Large intestine (tissue), 3 donors: ENCODE data around the gene NLRP3. TPM values are rescaled to one million over a fixed set of nuclear protein-coding genes. Genes with fewer than 3 reads are reported as not detected.
"Not testable (repeated sequence)": the region's sequence is repeated elsewhere in the genome, so short reads cannot be mapped to it uniquely, and the experiment has no call there.

ENCODE experiments used
- DNase-seq, 2 donors: peaks; one replicate each; pipeline versions ENCODE4 v3.0.0 to v3.0.0-alpha.2; 2013
- H3K27ac ChIP-seq: one replicate; pipeline ENCODE4 v1.5.1; 2013; ENCODE audit warnings: low read length
- H3K27me3 ChIP-seq: 2 replicates; pipeline ENCODE4 v1.6.1; 2013; ENCODE audit warnings: low read length; ENCODE audit not compliant: control insufficient read depth, insufficient read depth
- H3K36me3 ChIP-seq: 2 replicates; pipeline ENCODE4 v1.6.1; 2013; ENCODE audit warnings: low read length; ENCODE audit not compliant: control insufficient read depth, insufficient read depth
- H3K4me1 ChIP-seq: one replicate; pipeline ENCODE4 v1.6.1; 2013; ENCODE audit warnings: low read length; ENCODE audit not compliant: control insufficient read depth, insufficient read depth
- H3K4me3 ChIP-seq: one replicate; pipeline ENCODE4 v1.5.1; 2013; ENCODE audit warnings: low read length
- H3K9me3 ChIP-seq: one replicate; pipeline ENCODE4 v1.6.1; 2013; ENCODE audit warnings: mild to moderate bottlenecking, low read depth, low read length, moderate library complexity; ENCODE audit not compliant: control insufficient read depth
- WGBS: methylation state at CpG from one replicate; pipeline ENCODE4 v1.1.5; 2013; ENCODE audit warnings: low lambda C conversion rate; ENCODE audit not compliant: insufficient coverage; 5-methylcytosine and 5-hydroxymethylcytosine counted together
- polyA plus RNA-seq: library from polyadenylated mRNA; unstranded; fragments of 120-200 nt; gene quantifications from one replicate; pipeline ENCODE4 v1.2.1, GENCODE V29; 2013

Gene NLRP3
- polyA plus RNA-seq, 1 donor, result 0.78 TPM

DNA sequence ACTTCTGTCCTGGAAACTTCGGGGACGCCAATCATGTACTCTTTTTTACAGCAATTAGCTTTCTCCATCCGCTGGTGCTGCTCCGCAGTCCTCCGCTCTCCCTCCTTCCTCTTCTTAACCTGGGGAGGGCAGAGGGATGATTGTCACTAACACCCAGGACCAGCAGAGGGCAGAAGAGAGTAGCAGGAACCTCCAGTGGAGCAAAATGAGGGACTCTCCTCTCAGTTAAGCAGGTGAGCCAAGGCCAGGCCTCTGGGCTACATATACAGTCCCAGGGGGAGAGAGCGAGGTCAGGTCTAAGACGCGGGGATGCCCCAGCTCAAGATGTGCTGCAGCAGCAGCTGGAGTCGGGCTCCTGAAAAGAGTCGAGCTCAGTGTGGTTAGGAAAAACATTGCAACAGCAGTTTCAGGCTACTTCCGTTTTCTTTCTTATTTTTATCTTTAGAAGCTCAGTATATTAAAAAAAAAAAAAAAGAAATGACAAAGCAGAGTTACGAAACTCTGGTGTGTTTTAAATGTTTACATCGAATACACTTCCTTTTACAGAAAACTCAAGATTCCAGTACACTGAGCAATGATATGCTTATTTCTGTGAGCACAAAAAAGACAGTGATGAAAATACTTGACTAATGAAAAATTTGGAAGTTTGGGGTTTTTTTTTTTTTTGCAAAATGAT is 25.7 kb upstream of the NLRP3 start:
- peaks cover 2% of the 10 kb centered on the region for H3K27me3 ChIP-seq
- no peaks in the 10 kb centered on the region for H3K9me3 ChIP-seq
- no peaks in the 10 kb centered on the region for H3K36me3 ChIP-seq
- WGBS, result 46% methylated on average over 3 of the region's 13 CpGs
- H3K27ac ChIP-seq, result no peak overlapping the region
- H3K4me3 ChIP-seq, result no peak overlapping the region
- peak; percentile 39 to 63 for DNase-seq
- no peaks in the 10 kb centered on the region for H3K4me1 ChIP-seq

DNA sequence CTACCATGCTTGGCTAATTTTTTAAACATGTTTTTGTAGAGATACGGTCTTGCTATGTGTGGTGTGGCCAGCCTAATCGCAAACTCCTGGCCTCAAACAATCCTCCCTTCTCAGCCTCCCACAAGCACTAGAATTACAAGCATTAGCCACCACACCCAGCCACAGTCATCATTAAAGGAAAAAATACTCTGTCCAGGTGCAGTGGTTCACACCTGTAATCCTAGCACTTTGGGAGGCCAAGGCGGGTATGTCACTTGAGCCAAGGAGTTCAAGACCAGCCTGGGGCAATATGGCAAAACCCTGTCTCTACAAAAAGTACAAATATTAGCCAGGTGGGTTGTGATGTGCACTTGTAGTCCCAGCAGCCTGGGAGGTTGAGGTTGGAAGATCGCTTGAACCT is 25.0 kb upstream of the NLRP3 start:
- no peak for DNase-seq
- Histone ChIP-seq H3K4me1 (no peaks in the 10 kb centered on the region), H3K27me3 (peaks cover 2% of the 10 kb centered on the region), H3K27ac (no peak overlapping the region), H3K9me3 (no peaks in the 10 kb centered on the region), H3K4me3 (no peak overlapping the region), H3K36me3 (no peaks in the 10 kb centered on the region)
- WGBS, result no CpG with 5 or more reads among the region's 4 CpGs

DNA sequence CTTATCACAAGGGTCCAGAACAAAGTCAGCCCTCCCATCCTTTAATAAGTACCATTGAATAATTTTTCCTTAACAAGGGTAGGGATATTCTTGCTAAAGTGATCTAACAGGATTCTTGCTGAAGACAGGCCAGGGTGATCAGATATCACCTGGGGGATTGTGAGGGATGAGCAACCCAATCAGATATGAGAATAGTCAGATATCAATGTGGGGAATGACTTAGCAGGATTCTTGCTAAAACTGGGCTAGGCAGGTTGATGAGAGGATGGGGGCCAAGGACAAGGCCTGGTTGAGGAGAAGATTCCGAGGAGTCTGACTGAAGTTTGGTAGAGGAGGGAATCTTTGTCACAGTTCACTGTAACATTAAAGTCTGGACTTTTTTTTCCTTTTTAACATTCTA is 23.9 kb upstream of the NLRP3 start:
- H3K9me3 ChIP-seq, result no peaks in the 10 kb centered on the region
- H3K4me3 ChIP-seq, result no peak overlapping the region
- H3K4me1 ChIP-seq, result no peaks in the 10 kb centered on the region
- H3K27me3 ChIP-seq, result peaks cover under 1% of the 10 kb centered on the region
- WGBS, result no CpG with 5 or more reads among the region's 1 CpG
- H3K36me3 ChIP-seq, result no peaks in the 10 kb centered on the region
- no peak for DNase-seq
- no peak overlapping the region for H3K27ac ChIP-seq

DNA sequence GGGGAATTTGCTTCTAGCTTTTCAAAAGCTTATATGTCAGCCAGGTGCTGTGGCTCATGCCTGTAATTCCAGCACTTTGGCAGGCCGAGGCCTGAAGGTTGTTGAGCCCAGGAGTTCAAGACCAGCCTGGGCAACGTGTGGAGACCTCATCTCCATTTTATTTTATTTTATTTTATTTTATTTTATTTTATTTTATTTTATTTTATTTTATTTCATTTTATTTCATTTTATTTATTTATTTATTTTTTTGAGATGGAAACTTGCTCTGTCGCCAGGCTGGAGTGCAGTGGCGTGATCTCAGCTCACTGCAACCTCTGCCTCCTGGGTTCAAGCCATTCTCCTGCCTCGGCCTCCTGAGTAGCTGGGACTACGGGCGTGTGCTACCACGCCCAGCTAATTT is 20.9 kb upstream of the NLRP3 start:
- not testable (repeated sequence) for H3K9me3 ChIP-seq, DNase-seq, H3K27me3 ChIP-seq, H3K36me3 ChIP-seq, H3K27ac ChIP-seq, H3K4me1 ChIP-seq, H3K4me3 ChIP-seq
- WGBS, result no CpG with 5 or more reads among the region's 8 CpGs

DNA sequence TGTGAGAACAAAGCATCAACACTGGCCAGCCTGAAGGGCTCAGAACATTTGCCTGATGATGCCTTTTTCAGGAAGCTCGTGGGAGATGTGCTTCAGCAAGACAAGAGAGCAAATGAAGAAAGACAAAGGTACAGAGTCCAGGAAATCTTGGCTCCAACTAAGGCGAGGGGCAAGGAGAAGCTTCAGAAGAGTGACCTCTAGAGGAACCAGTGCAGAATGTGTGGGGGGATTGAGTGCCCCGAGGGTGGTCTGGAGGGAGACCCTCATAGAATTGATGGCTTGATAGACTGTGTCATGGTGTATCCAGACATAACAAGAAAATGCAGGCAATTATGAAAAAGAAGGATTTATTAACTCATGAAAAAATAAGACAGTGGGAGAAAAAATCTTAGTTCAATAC is 15.3 kb upstream of the NLRP3 start:
- Histone ChIP-seq H3K4me3 (no peak overlapping the region), H3K4me1 (no peaks in the 10 kb centered on the region), H3K27ac (no peak overlapping the region), H3K36me3 (no peaks in the 10 kb centered on the region), H3K9me3 (no peaks in the 10 kb centered on the region), H3K27me3 (no peaks in the 10 kb centered on the region)
- no peak for DNase-seq
- no CpG with 5 or more reads among the region's 3 CpGs for WGBS

DNA sequence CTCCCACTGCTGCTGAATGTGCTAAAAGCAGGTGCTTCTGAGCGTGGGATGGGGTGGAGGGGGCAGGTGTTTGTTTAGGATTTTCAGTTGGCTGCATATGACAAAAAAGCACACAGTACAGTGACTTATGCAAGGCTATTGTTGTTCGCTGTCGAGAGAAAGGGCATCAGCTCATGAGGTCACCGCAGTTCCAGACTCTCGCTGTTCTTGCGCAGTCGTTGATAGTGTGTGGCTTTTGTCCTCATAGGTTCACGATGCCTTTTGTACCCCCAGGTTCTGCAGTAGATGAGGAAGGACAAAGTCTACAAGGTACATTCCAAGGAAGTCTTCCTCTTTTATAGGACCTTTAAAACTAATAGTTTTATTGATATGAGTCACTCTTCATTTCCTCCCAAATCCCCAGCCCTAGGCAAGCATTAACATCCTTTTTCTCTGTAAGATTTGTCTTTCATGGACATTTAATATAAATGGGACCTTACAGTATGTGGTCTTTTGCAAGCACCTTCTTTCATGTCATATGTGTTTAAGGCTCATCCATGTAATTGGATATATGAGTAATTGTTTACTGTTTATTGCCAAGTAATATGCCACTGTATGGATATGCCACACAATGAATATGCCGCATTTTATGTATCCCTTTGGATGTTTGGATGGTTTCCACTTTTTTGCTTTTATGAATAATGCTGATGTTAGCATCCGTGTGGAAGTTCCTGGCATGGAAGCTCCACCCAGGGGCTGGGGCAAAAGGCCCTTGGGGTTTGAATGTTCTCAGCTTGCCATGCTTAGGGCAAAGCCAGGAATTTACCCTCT is 14.5 kb upstream of the NLRP3 start:
- Histone ChIP-seq H3K27me3 (no peaks in the 10 kb centered on the region), H3K9me3 (no peaks in the 10 kb centered on the region), H3K27ac (no peak overlapping the region), H3K4me1 (no peaks in the 10 kb centered on the region), H3K4me3 (no peak overlapping the region), H3K36me3 (no peaks in the 10 kb centered on the region)
- DNase-seq, result no peak
- 80% methylated on average over 2 of the region's 10 CpGs for WGBS

DNA sequence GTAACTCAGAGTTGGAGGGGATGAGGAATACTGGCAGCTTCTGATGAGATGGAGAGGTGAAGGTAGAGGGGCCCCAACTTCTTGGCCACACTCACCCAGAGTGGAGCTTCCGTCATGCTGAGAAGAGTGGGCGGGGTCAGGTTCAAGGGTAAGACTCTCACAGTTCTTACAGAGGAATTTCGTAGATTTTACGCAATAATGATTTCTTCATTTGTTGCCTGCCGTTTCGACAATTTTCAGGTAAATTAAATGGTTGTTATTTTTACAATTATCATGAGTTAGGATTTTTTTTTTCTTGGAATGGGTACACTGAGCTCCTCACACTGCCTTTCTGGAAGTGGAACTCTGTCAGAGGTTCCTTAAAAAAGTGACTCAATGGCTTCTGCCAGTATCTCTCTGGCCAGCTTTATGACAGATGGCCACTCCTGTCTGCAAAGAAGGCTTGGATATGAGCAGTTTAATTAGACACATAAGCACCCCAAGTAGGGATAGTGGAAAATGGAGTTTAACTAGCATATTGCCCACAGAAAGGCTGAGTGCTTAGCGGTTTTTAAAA is 13.8 kb upstream of the NLRP3 start:
- Histone ChIP-seq H3K4me3 (no peak overlapping the region), H3K4me1 (no peaks in the 10 kb centered on the region), H3K36me3 (no peaks in the 10 kb centered on the region), H3K27ac (no peak overlapping the region), H3K27me3 (no peaks in the 10 kb centered on the region), H3K9me3 (no peaks in the 10 kb centered on the region)
- WGBS, result 93% methylated on average over 5 of the region's 7 CpGs
- no peak for DNase-seq

DNA sequence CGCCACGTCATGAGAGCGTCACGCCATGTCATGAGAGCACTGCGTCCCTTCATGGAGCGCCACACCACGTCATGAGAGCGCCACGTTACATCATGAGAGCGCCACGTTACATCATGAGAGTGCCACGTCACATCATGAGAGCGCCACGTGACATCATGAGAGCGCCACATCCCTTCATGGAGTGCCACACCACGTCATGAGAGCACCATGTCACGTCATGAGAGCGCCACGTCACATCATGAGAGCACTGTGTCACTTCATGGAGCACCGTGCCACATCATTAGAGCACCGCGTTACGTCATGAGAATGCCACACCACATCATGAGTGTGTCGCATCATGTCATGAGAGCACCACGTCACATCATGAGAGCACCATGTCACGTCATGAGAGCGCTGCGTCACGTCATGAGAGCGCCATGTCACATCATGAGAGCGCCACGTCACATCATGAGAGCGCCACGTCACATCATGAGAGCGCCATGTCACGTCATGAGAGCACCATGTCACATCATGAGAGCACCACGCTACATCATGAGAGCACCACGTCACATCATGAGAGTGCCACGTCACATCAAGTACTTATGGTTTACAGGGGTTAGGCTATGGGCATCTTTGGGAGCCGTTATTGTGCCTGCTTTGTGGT is 9.8 kb upstream of the NLRP3 start:
- no CpG with 5 or more reads among the region's 40 CpGs for WGBS
- no peak for DNase-seq
- Histone ChIP-seq H3K4me3 (no peak overlapping the region), H3K27me3 (no peaks in the 10 kb centered on the region), H3K9me3 (no peaks in the 10 kb centered on the region), H3K4me1 (no peaks in the 10 kb centered on the region), H3K27ac (no peak overlapping the region), H3K36me3 (no peaks in the 10 kb centered on the region)

DNA sequence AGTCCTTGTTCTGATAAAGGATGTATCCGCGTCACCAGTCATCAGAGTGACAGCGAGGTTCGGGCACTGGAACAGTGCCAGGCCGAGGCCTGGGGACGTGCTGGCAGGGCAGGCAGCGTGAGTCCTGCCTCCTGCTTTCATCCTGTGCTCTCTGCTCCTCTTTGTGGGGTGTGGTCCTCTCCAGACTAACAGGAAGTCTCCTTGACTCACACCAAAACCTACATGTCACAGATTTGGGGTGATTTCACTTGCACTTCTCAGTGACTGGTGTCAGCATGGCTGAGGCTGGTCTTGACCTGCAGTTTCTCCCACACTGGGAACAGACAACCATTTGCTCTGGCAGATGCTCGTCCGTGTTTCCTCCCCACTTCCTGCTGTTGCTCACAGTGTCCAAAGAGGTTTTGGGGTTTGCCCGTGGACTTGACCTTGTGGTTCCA is 8.8 kb upstream of the NLRP3 start:
- Histone ChIP-seq H3K9me3 (no peaks in the 10 kb centered on the region), H3K4me3 (no peak overlapping the region), H3K27ac (no peak overlapping the region), H3K36me3 (no peaks in the 10 kb centered on the region), H3K27me3 (no peaks in the 10 kb centered on the region), H3K4me1 (no peaks in the 10 kb centered on the region)
- no peak for DNase-seq
- no CpG with 5 or more reads among the region's 10 CpGs for WGBS

DNA sequence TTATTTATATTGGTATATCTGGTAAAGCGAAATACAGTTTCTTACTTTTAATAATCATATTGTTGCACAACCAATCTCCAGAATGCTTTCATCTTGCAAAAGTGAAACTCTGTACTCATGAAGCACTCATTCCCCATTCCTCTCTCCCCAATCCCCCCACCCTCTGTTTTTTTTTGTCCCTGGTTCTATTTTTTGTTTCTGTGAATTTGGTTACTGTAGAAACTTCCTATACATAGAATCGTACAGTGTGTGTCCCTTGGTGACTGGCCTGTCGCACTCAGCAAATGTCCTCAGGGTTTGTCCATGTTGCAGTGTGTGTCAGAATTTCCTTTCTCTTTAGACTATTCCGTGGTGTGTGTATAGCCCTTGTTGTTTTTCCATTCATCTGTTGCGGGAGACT is 7.9 kb upstream of the NLRP3 start:
- Histone ChIP-seq H3K9me3 (no peaks in the 10 kb centered on the region), H3K4me3 (no peak overlapping the region), H3K27ac (no peak overlapping the region), H3K36me3 (no peaks in the 10 kb centered on the region), H3K4me1 (no peaks in the 10 kb centered on the region), H3K27me3 (no peaks in the 10 kb centered on the region)
- DNase-seq, result no peak
- 75% methylated on average over 4 of the region's 5 CpGs for WGBS
